ENCODE results near the gene PCSK9. TPM values are rescaled to one million over a fixed set of nuclear protein-coding genes. Genes with fewer than 3 reads are reported as not detected.
"Not testable (repeated sequence)": the region's sequence is repeated elsewhere in the genome, so short reads cannot be mapped to it uniquely, and the experiment has no call there.

The PCSK9 gene
- total and polyA plus RNA-seq, 3 donors from 2014 or later, result 1.1 to 1.9 (median 1.3) TPM

- Histone ChIP-seq H3K36me3 (ENCODE audit: low read depth, missing control alignments) (no peaks in the 10 kb centered on the region), H3K4me3 (no peak overlapping the region), H3K9me3 (no peaks in the 10 kb centered on the region), H3K27me3 (no peaks in the 10 kb centered on the region), H3K27ac (no peak overlapping the region), H3K4me1 (no peaks in the 10 kb centered on the region)
- no peak for DNase-seq
- no peak for TF ChIP-seq POLR2A (IDR thresholded peaks at IDR 0.05)
- no peak for TF ChIP-seq CTCF (IDR thresholded peaks at IDR 0.05)
- WGBS, 2 donors, result 76 to 87% methylated on average over 2 of the region's 2 CpGs
- intact Hi-C loops (cut with DNase I; ENCODE audit: low total_unique reads), result no loop called here
Measured at GRCh38 chr1:55089683-55090082, 50.3 kb downstream of the PCSK9 start.

- intact Hi-C loops (cut with DNase I; ENCODE audit: low total_unique reads), result no loop called here
- no peaks in the 10 kb centered on the region for H3K36me3 ChIP-seq (ENCODE audit: low read depth, missing control alignments)
- H3K4me1 ChIP-seq, result no peaks in the 10 kb centered on the region
- no peak overlapping the region for H3K27ac ChIP-seq
- H3K9me3 ChIP-seq, result no peaks in the 10 kb centered on the region
- H3K27me3 ChIP-seq, result no peaks in the 10 kb centered on the region
- WGBS, 2 donors, result 80 to 94% methylated on average over 2 of the region's 2 CpGs
- DNase-seq, result no peak
- H3K4me3 ChIP-seq, result no peak overlapping the region
- TF ChIP-seq CTCF (IDR thresholded peaks at IDR 0.05) (no peak), POLR2A (IDR thresholded peaks at IDR 0.05) (no peak)
Measured at GRCh38 chr1:55092475-55092874, 53.1 kb downstream of the PCSK9 start.

GRCh38 chr1:55095095-55095494 is 55.7 kb downstream of the PCSK9 start:
- H3K4me1 ChIP-seq, result no peaks in the 10 kb centered on the region
- no peak for DNase-seq
- H3K27ac ChIP-seq, result no peak overlapping the region
- no peaks in the 10 kb centered on the region for H3K36me3 ChIP-seq (ENCODE audit: low read depth, missing control alignments)
- no peak for TF ChIP-seq POLR2A (IDR thresholded peaks at IDR 0.05)
- H3K27me3 ChIP-seq, result no peaks in the 10 kb centered on the region
- no peaks in the 10 kb centered on the region for H3K9me3 ChIP-seq
- WGBS, 2 donors, result 95% methylated on average over 5 of the region's 5 CpGs
- intact Hi-C loops (cut with DNase I; ENCODE audit: low total_unique reads), result no loop called here
- no peak overlapping the region for H3K4me3 ChIP-seq

GRCh38 chr1:55103891-55104290 is 64.5 kb downstream of the PCSK9 start:
- H3K9me3 ChIP-seq, result no peaks in the 10 kb centered on the region
- no peak for DNase-seq
- TF ChIP-seq CTCF (IDR thresholded peaks at IDR 0.05) (no peak), POLR2A (IDR thresholded peaks at IDR 0.05) (no peak)
- intact Hi-C loops (cut with DNase I; ENCODE audit: low total_unique reads), result no loop called here
- WGBS, 2 donors, result 89 to 90% methylated on average over 2 of the region's 2 CpGs
- H3K36me3 ChIP-seq (ENCODE audit: low read depth, missing control alignments), result no peaks in the 10 kb centered on the region
- H3K27ac ChIP-seq, result peak overlapping the region; percentile 34 to 42
- peaks cover 4% of the 10 kb centered on the region for H3K4me1 ChIP-seq
- H3K4me3 ChIP-seq, result no peak overlapping the region
- no peaks in the 10 kb centered on the region for H3K27me3 ChIP-seq

GRCh38 chr1:55107101-55107500 is 67.8 kb downstream of the PCSK9 start:
- no peak overlapping the region for H3K4me3 ChIP-seq
- peaks cover 4% of the 10 kb centered on the region for H3K4me1 ChIP-seq
- H3K27ac ChIP-seq, result no peak overlapping the region
- no peaks in the 10 kb centered on the region for H3K36me3 ChIP-seq (ENCODE audit: low read depth, missing control alignments)
- DNase-seq, result no peak
- no peaks in the 10 kb centered on the region for H3K27me3 ChIP-seq
- no peaks in the 10 kb centered on the region for H3K9me3 ChIP-seq
- intact Hi-C loops (cut with DNase I; ENCODE audit: low total_unique reads), result no loop called here
- 78 to 82% methylated on average over 6 of the region's 6 CpGs for WGBS, 2 donors
- TF ChIP-seq CTCF (IDR thresholded peaks at IDR 0.05) (no peak), POLR2A (IDR thresholded peaks at IDR 0.05) (no peak)

GRCh38 chr1:55109005-55109404 is 69.7 kb downstream of the PCSK9 start:
- intact Hi-C loops (cut with DNase I; ENCODE audit: low total_unique reads); H3K4me3 ChIP-seq; DNase-seq; H3K4me1 ChIP-seq; H3K9me3 ChIP-seq; H3K27me3 ChIP-seq; H3K36me3 ChIP-seq (ENCODE audit: low read depth, missing control alignments); H3K27ac ChIP-seq: not testable (repeated sequence)
- WGBS, 2 donors, result 96% methylated on average over 14 of the region's 14 CpGs

Measured in testis (tissue), 3 donors.